CD8-positive, alpha-beta memory T cell (primary cell): Measurements from ENCODE around the gene AVPR2. TPM values are rescaled to one million over a fixed set of nuclear protein-coding genes. Genes with fewer than 3 reads are reported as not detected.

ENCODE experiments used
- CTCF ChIA-PET: fragments of 350-600 bp; sonication (Branson Sonifier 250); formaldehyde crosslinking; loops from one replicate; lab custom pipeline; 2021; ENCODE audit warnings: antibody characterized with exemption; lab: Charles Lee
- POLR2A ChIA-PET: fragments of 350-600 bp; sonication (Branson Sonifier 250); formaldehyde crosslinking; loops from one replicate; lab custom pipeline; 2021; ENCODE audit warnings: antibody characterized with exemption; lab: Charles Lee
- DNase-seq, 5 donors: peaks; one replicate each; pipeline versions ENCODE4 v3.0.0 to v3.0.0-alpha.2; 2020 to 2022; ENCODE audit warnings: mixed read lengths in 1 of 5
- H3K27ac ChIP-seq: one replicate; pipeline ENCODE4 v1.7.0; 2013; ENCODE audit warnings: low read depth, mild to moderate bottlenecking, low read length, moderate library complexity
- H3K27me3 ChIP-seq: 2 replicates; pipeline ENCODE4 v1.7.0; 2013; ENCODE audit warnings: low read length, mild to moderate bottlenecking; ENCODE audit not compliant: insufficient read depth, poor library complexity, severe bottlenecking
- H3K36me3 ChIP-seq: 2 replicates; pipeline ENCODE4 v1.7.0; 2013; ENCODE audit warnings: mild to moderate bottlenecking, low read length, moderate library complexity; ENCODE audit not compliant: insufficient read depth
- H3K4me1 ChIP-seq: 2 replicates; pipeline ENCODE4 v1.7.0; 2013; ENCODE audit warnings: mild to moderate bottlenecking, low read length, moderate library complexity; ENCODE audit not compliant: insufficient read depth
- H3K4me3 ChIP-seq: 2 replicates; pipeline ENCODE4 v1.7.0; 2013; ENCODE audit warnings: mild to moderate bottlenecking, low read length
- H3K9me3 ChIP-seq: 2 replicates; pipeline ENCODE4 v1.7.0; 2013; ENCODE audit warnings: mild to moderate bottlenecking, low read length
- H3K27ac Mint-ChIP-seq, 8 donors: one replicate each; pipeline ENCODE4 v1.8.0; 2020 to 2021; ENCODE audit warnings: mixed read lengths in 8 of 8, mild to moderate bottlenecking in 6 of 8, inconsistent platforms in 3 of 8, moderate library complexity in 3 of 8
- H3K27me3 Mint-ChIP-seq, 2 donors: one replicate each; pipeline ENCODE4 v1.8.0; 2020 to 2021; ENCODE audit warnings: mixed read lengths in 2 of 2, mild to moderate bottlenecking in 1 of 2, moderate library complexity in 1 of 2
- H3K36me3 Mint-ChIP-seq, 3 donors: one replicate each; pipeline ENCODE4 v1.8.0; 2020 to 2021; ENCODE audit warnings: mixed read lengths in 3 of 3, inconsistent platforms in 1 of 3, mild to moderate bottlenecking in 1 of 3
- H3K4me1 Mint-ChIP-seq, 3 donors: one replicate each; pipeline ENCODE4 v1.8.0; 2020 to 2021; ENCODE audit warnings: mixed read lengths in 3 of 3, inconsistent platforms in 1 of 3, mild to moderate bottlenecking in 1 of 3
- H3K4me3 Mint-ChIP-seq, 7 donors: one replicate each; pipeline ENCODE4 v1.8.0; 2020 to 2021; ENCODE audit warnings: mixed read lengths in 7 of 7, mild to moderate bottlenecking in 6 of 7, moderate library complexity in 4 of 7, inconsistent platforms in 2 of 7
- H3K9me3 Mint-ChIP-seq, 5 donors: one replicate each; pipeline ENCODE4 v1.8.0; 2020 to 2022; ENCODE audit warnings: mixed read lengths in 5 of 5, mild to moderate bottlenecking in 3 of 5, moderate library complexity in 2 of 5, inconsistent platforms in 1 of 5
- polyA plus RNA-seq: library from polyadenylated mRNA; unstranded; fragments of 300-500 nt; fragmentation: Illumina TruSeq; gene quantifications from one replicate; pipeline ENCODE4 v1.2.3, GENCODE V29; 2021
- total RNA-seq, 2 experiments: library from RNA; stranded (reverse); gene quantifications; one replicate each; pipeline ENCODE4 v1.2.3, GENCODE V29; 2021

The AVPR2 gene
- total and polyA plus RNA-seq, 3 experiments from 2014 or later, result not detected

DNA sequence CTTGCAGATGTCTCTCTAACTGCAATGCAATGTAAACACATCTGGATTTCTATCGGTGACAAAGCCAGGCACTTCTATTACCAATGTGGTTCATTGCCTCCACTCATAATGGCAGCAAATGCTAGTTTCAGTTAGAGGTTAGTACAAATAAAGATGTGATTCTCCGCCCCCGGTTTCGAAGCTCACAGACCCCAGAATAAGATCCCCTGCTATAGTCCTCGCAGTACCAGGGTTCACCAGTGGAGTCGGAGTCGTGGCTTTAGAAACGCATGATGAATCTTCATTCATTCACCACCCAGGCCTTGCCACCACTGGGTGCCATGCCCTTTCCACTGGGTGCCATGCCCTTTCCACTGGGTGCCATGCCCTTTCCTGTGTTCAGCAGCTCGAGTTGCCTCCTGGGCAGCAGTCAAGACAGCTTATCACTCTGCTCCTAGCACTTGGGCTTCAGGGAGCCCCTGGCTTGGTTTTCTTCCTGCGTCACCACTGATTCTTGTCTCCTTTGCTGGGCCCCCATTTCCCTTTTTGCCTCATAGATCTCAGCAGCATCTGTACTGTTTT, 33.8 kb downstream of the AVPR2 start:
- DNase-seq, result no peak
- H3K9me3 Mint-ChIP-seq, result no peaks in the 10 kb centered on the region
- H3K4me1 Mint-ChIP-seq, result peaks cover 16 to 21% (median 20%) of the 10 kb centered on the region in 3 donors
- H3K36me3 Mint-ChIP-seq, result peaks cover 0 to 5% (median 0%) of the 10 kb centered on the region in 3 donors
- no peaks in the 10 kb centered on the region for H3K27me3 ChIP-seq
- peaks cover 0 to 6% of the 10 kb centered on the region in 2 donors for H3K27me3 Mint-ChIP-seq
- no peak overlapping the region for H3K27ac ChIP-seq
- H3K4me3 ChIP-seq, result no peak overlapping the region
- POLR2A ChIA-PET, result interaction anchor here (0.7 to 1.0 kb wide), 2 partner anchors 10 to 967 kb away, joined by 3 to 4 read pairs; no protein-coding TSS in a partner anchor
- CTCF ChIA-PET, result interaction anchor here (2.9 kb wide), 1 partner anchor 15 kb away, joined by 7 read pairs; no protein-coding TSS in a partner anchor
- H3K27ac Mint-ChIP-seq, result peak overlapping the region in 1 of 8 donors; percentile 87
- H3K4me3 Mint-ChIP-seq, result peak overlapping the region in 1 of 7 donors; percentile 14
- H3K9me3 ChIP-seq, result no peaks in the 10 kb centered on the region
- H3K4me1 ChIP-seq, result peaks cover 6% of the 10 kb centered on the region
- no peaks in the 10 kb centered on the region for H3K36me3 ChIP-seq

DNA sequence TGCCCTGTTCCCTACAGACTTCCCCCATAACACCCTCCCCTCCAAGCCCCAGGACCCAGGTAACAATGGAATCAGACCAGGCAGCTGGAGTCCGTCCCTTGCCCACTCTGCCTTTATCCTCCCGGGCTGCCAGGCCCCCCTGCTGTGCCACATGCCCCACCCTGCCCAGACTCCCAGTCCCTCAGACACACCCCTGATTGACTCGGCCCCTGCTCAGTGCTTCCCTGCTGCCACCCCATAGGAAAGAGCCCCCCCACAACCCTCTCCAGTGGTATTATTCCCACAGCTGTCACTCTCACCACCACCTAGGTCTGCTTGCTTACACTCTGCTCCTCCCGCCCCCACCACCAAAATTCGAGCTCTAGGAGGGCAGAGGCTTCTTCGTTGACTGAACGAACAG, 35.1 kb downstream of the AVPR2 start:
- H3K27ac Mint-ChIP-seq, result no peak overlapping the region
- no peaks in the 10 kb centered on the region for H3K27me3 ChIP-seq
- H3K4me1 Mint-ChIP-seq, result peaks cover 8 to 13% (median 12%) of the 10 kb centered on the region in 3 donors
- H3K4me3 Mint-ChIP-seq, result no peak overlapping the region
- H3K36me3 ChIP-seq, result no peaks in the 10 kb centered on the region
- POLR2A ChIA-PET, result interaction anchor here (0.7 kb wide), 1 partner anchor 36 kb away, joined by 6 read pairs; no protein-coding TSS in a partner anchor
- no peak overlapping the region for H3K4me3 ChIP-seq
- H3K27me3 Mint-ChIP-seq, result peaks cover 0 to 5% of the 10 kb centered on the region in 2 donors
- H3K9me3 Mint-ChIP-seq, result no peaks in the 10 kb centered on the region
- no peak overlapping the region for H3K27ac ChIP-seq
- H3K4me1 ChIP-seq, result peaks cover 13% of the 10 kb centered on the region
- H3K36me3 Mint-ChIP-seq, result no peaks in the 10 kb centered on the region
- H3K9me3 ChIP-seq, result no peaks in the 10 kb centered on the region
- DNase-seq, result no peak
- CTCF ChIA-PET, result interaction anchor here (1.6 kb wide), 1 partner anchor 9 kb away, joined by 5 read pairs; no protein-coding TSS in a partner anchor

GRCh38 chrX:153941336-153942252, 37.1 kb downstream of the AVPR2 start:
- no peaks in the 10 kb centered on the region for H3K9me3 ChIP-seq
- Mint-ChIP-seq H3K4me1 (peaks cover 6 to 11% (median 8%) of the 10 kb centered on the region in 3 donors), H3K27me3 (peaks cover 0 to 3% of the 10 kb centered on the region in 2 donors), H3K36me3 (no peaks in the 10 kb centered on the region), H3K9me3 (no peaks in the 10 kb centered on the region), H3K4me3 (no peak overlapping the region), H3K27ac (peak overlapping the region in 2 of 8 donors; percentile 50 to 69)
- ChIA-PET CTCF (no interaction called here), POLR2A (interaction anchor here (1.3 kb wide), 1 partner anchor 15 kb away, joined by 3 read pairs; no protein-coding TSS in a partner anchor)
- DNase-seq, result no peak
- no peak overlapping the region for H3K4me3 ChIP-seq
- no peaks in the 10 kb centered on the region for H3K27me3 ChIP-seq
- peaks cover 9% of the 10 kb centered on the region for H3K4me1 ChIP-seq
- H3K27ac ChIP-seq, result no peak overlapping the region
- H3K36me3 ChIP-seq, result no peaks in the 10 kb centered on the region

DNA sequence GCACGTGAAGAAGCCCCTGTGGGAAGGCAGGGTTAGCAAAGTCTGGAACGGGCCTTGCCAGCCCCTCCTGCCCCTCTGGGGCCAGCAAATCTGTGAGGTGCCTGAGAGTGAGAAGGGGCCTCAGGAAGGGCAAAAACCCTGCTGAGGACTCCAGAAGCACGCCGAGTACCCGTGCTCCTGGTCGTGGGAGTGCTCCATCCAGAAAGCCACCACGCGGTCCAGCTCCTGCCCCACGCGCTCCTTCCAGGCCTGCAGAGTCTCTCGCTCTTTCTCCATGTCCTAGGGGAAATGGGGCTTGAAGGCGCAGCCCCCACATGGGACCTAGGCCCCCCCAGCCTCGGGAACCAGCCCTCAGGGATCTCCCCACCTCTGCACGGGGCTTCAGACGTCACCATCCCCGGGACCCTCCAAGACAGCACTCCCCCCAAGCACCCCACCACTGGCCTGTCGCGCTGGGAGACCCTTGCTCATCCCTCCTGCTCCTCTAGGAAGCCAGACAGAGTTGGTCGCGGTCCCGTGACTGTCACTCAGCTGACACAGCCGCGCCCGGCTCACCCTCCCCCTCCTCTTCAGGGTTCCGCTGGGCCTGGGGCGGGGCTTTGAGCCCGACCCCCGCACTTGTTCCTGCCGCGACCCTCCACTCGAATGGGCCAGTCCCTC, 39.8 kb downstream of the AVPR2 start, which contains the start of gene RENBP:
Gene RENBP, minus strand, starts transcription at position 504 of the 660 bp plus-strand sequence. Its CDS starts 33 bp downstream, at position 471.
- H3K9me3 Mint-ChIP-seq, result no peaks in the 10 kb centered on the region
- H3K4me1 Mint-ChIP-seq, result peaks cover 12 to 15% (median 13%) of the 10 kb centered on the region in 3 donors
- peak in 3 of 5 donors; percentile 19 to 55 (median 21) for DNase-seq
- Histone ChIP-seq H3K27ac (peak within 1 kb of the TSS; percentile 51), H3K36me3 (no peaks in the 10 kb centered on the region), H3K9me3 (no peaks in the 10 kb centered on the region), H3K27me3 (no peaks in the 10 kb centered on the region), H3K4me3 (peak within 1 kb of the TSS; percentile 45), H3K4me1 (peaks cover 13% of the 10 kb centered on the region)
- H3K36me3 Mint-ChIP-seq, result peaks cover 0 to 5% (median 1%) of the 10 kb centered on the region in 3 donors
- peaks cover 0 to 2% of the 10 kb centered on the region in 2 donors for H3K27me3 Mint-ChIP-seq
- POLR2A ChIA-PET, result interaction anchor here (1.1 to 1.2 kb wide), 2 partner anchors 20 to 1003 kb away, joined by 5 read pairs; no protein-coding TSS in a partner anchor
- H3K4me3 Mint-ChIP-seq, result peak within 1 kb of the TSS; percentile 64 to 81 (median 67)
- CTCF ChIA-PET, result interaction anchor here (10.4 kb wide), 1 partner anchor 19 kb away, joined by 230 read pairs; the partner anchor contains the start of gene ARHGAP4
- peak within 1 kb of the TSS in 5 of 8 donors; percentile 34 to 83 (median 54) for H3K27ac Mint-ChIP-seq

DNA sequence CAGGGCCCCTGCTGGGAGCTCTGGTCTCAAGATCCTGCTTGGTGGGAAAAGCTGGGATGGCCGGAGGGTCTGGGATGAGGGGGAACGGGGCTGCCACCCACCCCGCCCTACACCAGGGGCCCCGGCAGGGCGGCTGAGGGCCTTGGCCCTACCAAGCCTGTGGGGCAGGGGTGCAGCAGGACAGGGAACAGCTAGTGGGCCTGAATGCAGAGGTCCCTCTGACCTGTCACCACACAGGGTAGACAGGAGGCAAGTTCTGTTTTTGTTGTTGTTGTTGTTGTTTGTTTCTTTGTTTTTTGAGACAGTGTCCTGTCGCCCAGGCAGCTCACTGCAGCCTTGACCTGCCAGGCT, 40.3 kb downstream of the AVPR2 start:
- no peak for DNase-seq
- Mint-ChIP-seq H3K4me3 (peak overlapping the region in 2 of 7 donors; percentile 45 to 81), H3K27me3 (peaks cover 0 to 2% of the 10 kb centered on the region in 2 donors), H3K27ac (no peak overlapping the region), H3K9me3 (no peaks in the 10 kb centered on the region), H3K4me1 (peaks cover 12 to 16% (median 15%) of the 10 kb centered on the region in 3 donors), H3K36me3 (peaks cover 0 to 8% (median 1%) of the 10 kb centered on the region in 3 donors)
- Histone ChIP-seq H3K4me1 (peaks cover 13% of the 10 kb centered on the region), H3K9me3 (no peaks in the 10 kb centered on the region), H3K27me3 (no peaks in the 10 kb centered on the region), H3K4me3 (no peak overlapping the region), H3K27ac (no peak overlapping the region), H3K36me3 (no peaks in the 10 kb centered on the region)
- ChIA-PET POLR2A (interaction anchor here (1.1 to 1.2 kb wide), 2 partner anchors 20 to 1003 kb away, joined by 5 read pairs; no protein-coding TSS in a partner anchor), CTCF (interaction anchor here (6.9 to 10.4 kb wide), 2 partner anchors 19 to 23 kb away, joined by 54 to 230 read pairs; partner anchors contain the start of genes ARHGAP4 and HCFC1)

DNA sequence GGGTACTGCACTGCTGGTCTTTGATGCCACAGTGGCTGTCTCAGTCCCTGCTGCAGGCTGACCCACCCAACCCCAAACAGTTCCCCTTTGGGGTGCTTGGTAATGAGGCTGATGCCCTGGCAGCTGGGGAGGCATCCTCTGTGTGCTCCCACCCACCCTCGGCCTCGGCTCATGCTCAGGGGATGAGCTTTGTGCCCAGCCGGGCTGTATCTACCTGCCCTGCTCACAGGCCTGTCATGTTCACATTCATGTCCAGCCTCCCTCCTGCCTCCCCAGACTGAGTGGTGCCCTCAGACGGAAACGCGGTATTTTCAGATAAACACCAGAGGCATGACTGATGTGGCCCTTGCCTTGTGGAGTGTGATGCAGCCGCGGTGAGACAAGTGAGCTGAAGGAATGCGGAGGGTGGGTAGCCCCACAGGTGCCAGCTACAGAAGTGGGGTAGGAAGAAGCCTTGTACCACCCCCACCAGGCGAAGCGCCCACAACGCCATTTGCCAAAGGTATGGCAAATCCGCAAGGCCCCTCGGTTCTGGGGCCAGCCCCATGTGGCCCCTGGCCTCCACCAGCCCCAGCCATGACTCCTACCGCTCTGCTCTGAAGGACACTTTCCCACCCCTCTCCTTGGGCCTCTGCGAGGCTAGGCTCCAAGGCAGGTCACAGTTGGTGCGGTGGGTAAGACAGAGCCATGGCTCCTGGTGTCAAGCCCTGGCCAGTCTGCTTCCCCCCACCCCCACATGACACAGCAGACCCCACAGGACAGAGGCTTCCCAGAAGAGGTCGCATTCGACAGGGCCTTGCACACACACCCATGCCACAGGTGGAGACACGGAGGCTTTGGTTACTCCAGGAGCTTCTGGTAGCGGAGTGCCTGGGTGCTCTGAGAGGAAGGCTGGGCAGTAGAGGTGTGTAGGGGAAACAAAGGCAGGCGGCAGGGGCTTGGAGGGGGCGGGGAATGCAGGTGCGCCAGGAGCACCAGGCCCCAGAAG, 41.8 kb downstream of the AVPR2 start:
- Histone ChIP-seq H3K36me3 (peaks cover 5% of the 10 kb centered on the region), H3K27ac (no peak overlapping the region), H3K9me3 (no peaks in the 10 kb centered on the region), H3K27me3 (no peaks in the 10 kb centered on the region), H3K4me1 (peaks cover 13% of the 10 kb centered on the region), H3K4me3 (no peak overlapping the region)
- CTCF ChIA-PET, result interaction anchor here (0.7 to 10.4 kb wide), 16 partner anchors 12 to 219 kb away, joined by 3 to 230 read pairs (median 4); partner anchors contain the start of genes ARHGAP4, HCFC1 and NAA10
- Mint-ChIP-seq H3K4me3 (no peak overlapping the region), H3K9me3 (no peaks in the 10 kb centered on the region), H3K36me3 (peaks cover 0 to 21% (median 6%) of the 10 kb centered on the region in 3 donors), H3K27me3 (peaks cover 0 to 2% of the 10 kb centered on the region in 2 donors), H3K4me1 (peaks cover 10 to 15% (median 14%) of the 10 kb centered on the region in 3 donors), H3K27ac (peak overlapping the region in 1 of 8 donors; percentile 33)
- POLR2A ChIA-PET, result interaction anchor here (0.6 to 2.2 kb wide), 4 partner anchors 20 to 199 kb away, joined by 3 to 17 read pairs (median 4); partner anchors contain the start of gene ARHGAP4
- DNase-seq, result no peak
